ENCODE results near the gene FKBP3. TPM values are rescaled to one million over a fixed set of nuclear protein-coding genes. Genes with fewer than 3 reads are reported as not detected.

Gene FKBP3
- total and polyA plus RNA-seq, 2 of the 13 experiments (the other 11 are each of a cell fraction or from before 2014, with no cell fraction given): 57.0 to 87.6 TPM

DNA sequence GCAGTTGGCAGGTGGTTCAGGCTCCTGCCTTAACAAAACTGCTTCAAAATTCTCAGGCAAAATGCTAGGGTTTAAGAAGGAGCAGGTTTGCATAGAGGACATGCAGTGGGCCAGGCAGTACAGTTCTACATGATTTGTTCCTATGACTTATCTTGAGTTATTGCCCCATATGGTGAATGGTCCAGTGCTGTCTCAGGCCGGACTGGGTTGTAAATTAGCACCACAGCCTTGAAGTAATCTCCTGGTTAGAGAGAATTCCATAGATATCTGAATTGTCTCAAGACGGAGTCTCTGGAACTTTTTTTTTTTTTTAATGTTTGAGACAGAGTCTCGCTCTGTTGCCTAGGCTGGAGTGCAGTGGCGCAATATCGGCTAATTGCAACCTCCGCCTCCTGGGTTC lies 62.2 kb downstream of the FKBP3 start:
- no peak for TF ChIP-seq SAP130 (CRISPR knock-in tag; IDR thresholded peaks at IDR 0.05; ENCODE audit: low read depth)
- TF ChIP-seq, protein P1, sequence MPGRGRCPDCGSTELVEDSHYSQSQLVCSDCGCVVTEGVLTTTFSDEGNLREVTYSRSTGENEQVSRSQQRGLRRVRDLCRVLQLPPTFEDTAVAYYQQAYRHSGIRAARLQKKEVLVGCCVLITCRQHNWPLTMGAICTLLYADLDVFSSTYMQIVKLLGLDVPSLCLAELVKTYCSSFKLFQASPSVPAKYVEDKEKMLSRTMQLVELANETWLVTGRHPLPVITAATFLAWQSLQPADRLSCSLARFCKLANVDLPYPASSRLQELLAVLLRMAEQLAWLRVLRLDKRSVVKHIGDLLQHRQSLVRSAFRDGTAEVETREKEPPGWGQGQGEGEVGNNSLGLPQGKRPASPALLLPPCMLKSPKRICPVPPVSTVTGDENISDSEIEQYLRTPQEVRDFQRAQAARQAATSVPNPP (CRISPR knock-in tag; IDR thresholded peaks at IDR 0.05): no peak
- TF ChIP-seq ZNF446 (CRISPR knock-in tag; IDR thresholded peaks at IDR 0.05): no peak
- TF ChIP-seq BRD4 (CRISPR knock-in tag; IDR thresholded peaks at IDR 0.05): no peak
- TF ChIP-seq, protein P2, sequence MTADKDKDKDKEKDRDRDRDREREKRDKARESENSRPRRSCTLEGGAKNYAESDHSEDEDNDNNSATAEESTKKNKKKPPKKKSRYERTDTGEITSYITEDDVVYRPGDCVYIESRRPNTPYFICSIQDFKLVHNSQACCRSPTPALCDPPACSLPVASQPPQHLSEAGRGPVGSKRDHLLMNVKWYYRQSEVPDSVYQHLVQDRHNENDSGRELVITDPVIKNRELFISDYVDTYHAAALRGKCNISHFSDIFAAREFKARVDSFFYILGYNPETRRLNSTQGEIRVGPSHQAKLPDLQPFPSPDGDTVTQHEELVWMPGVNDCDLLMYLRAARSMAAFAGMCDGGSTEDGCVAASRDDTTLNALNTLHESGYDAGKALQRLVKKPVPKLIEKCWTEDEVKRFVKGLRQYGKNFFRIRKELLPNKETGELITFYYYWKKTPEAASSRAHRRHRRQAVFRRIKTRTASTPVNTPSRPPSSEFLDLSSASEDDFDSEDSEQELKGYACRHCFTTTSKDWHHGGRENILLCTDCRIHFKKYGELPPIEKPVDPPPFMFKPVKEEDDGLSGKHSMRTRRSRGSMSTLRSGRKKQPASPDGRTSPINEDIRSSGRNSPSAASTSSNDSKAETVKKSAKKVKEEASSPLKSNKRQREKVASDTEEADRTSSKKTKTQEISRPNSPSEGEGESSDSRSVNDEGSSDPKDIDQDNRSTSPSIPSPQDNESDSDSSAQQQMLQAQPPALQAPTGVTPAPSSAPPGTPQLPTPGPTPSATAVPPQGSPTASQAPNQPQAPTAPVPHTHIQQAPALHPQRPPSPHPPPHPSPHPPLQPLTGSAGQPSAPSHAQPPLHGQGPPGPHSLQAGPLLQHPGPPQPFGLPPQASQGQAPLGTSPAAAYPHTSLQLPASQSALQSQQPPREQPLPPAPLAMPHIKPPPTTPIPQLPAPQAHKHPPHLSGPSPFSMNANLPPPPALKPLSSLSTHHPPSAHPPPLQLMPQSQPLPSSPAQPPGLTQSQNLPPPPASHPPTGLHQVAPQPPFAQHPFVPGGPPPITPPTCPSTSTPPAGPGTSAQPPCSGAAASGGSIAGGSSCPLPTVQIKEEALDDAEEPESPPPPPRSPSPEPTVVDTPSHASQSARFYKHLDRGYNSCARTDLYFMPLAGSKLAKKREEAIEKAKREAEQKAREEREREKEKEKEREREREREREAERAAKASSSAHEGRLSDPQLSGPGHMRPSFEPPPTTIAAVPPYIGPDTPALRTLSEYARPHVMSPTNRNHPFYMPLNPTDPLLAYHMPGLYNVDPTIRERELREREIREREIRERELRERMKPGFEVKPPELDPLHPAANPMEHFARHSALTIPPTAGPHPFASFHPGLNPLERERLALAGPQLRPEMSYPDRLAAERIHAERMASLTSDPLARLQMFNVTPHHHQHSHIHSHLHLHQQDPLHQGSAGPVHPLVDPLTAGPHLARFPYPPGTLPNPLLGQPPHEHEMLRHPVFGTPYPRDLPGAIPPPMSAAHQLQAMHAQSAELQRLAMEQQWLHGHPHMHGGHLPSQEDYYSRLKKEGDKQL (CRISPR knock-in tag; IDR thresholded peaks at IDR 0.05; ENCODE audit: low read depth): no peak
- TF ChIP-seq HDAC1 (CRISPR knock-in tag; IDR thresholded peaks at IDR 0.05): no peak
- no peak for TF ChIP-seq ZNF878 (CRISPR knock-in tag; IDR thresholded peaks at IDR 0.05)
- TF ChIP-seq, protein P3, sequence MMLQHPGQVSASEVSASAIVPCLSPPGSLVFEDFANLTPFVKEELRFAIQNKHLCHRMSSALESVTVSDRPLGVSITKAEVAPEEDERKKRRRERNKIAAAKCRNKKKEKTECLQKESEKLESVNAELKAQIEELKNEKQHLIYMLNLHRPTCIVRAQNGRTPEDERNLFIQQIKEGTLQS (CRISPR knock-in tag; IDR thresholded peaks at IDR 0.05): no peak
- no peak for TF ChIP-seq ZNF549 (CRISPR knock-in tag; IDR thresholded peaks at IDR 0.05)
- no peak for TF ChIP-seq HHEX (CRISPR knock-in tag; IDR thresholded peaks at IDR 0.05)
- TF ChIP-seq, protein P4, sequence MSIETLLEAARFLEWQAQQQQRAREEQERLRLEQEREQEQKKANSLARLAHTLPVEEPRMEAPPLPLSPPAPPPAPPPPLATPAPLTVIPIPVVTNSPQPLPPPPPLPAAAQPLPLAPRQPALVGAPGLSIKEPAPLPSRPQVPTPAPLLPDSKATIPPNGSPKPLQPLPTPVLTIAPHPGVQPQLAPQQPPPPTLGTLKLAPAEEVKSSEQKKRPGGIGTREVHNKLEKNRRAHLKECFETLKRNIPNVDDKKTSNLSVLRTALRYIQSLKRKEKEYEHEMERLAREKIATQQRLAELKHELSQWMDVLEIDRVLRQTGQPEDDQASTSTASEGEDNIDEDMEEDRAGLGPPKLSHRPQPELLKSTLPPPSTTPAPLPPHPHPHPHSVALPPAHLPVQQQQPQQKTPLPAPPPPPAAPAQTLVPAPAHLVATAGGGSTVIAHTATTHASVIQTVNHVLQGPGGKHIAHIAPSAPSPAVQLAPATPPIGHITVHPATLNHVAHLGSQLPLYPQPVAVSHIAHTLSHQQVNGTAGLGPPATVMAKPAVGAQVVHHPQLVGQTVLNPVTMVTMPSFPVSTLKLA (IDR thresholded peaks at IDR 0.05): no peak
- H4K20me1 ChIP-seq (ENCODE audit: insufficient read depth, low read length): no peaks in the 10 kb centered on the region
- no peak overlapping the region for H2AFZ ChIP-seq (ENCODE audit: low read length)
- H3K9ac ChIP-seq (ENCODE audit: insufficient read depth, low read depth, low read length): no peak overlapping the region
- no peak overlapping the region for H3K4me2 ChIP-seq (ENCODE audit: low read depth, low read length)
- no peaks in the 10 kb centered on the region for H3K9me3 ChIP-seq (ENCODE audit: low read length)
- 95% methylated on average over 6 of the region's 6 CpGs for WGBS (ENCODE audit: low lambda C conversion rate)
- H3K4me1 ChIP-seq (ENCODE audit: insufficient read depth, low read length): no peaks in the 10 kb centered on the region
- in situ Hi-C loops (cut with HindIII; ENCODE audit: extremely low pct_ligation_motif_present, low pct_unique_long_range_greater_than_20kb): no loop called here
- intact Hi-C loops (cut with micrococcal nuclease; ENCODE audit: unreplicated experiment): no loop called here
- no peaks in the 10 kb centered on the region for H3K27me3 ChIP-seq (ENCODE audit: control insufficient read depth in 1 of 2, insufficient read depth in 2 of 2, low read length in 2 of 2)
- no TSS peak for BruUV-seq (replicated peaks)
- H3K36me3 ChIP-seq (replicated peaks in 1 of 2; ENCODE audit: control insufficient read depth in 1 of 2, insufficient read depth in 2 of 2, low read length in 2 of 2): 0 out of 5 replicates have a peak, but pooled peaks cover 0 to 1% of the 10 kb centered on the region in 2 experiments
- no peak for FAIRE-seq
- ChIA-PET CTCF (ENCODE audit: low intra/inter-chr PET ratio, low total read pairs) (no interaction called here), POLR2A (no interaction called here)
- DNase-seq (ENCODE audit: low spot score): no peak
- no peak for ATAC-seq
- no peak overlapping the region for H3K4me3 ChIP-seq (replicated peaks in 1 of 3; ENCODE audit: insufficient read depth in 1 of 3, low read depth in 2 of 3, low read length in 3 of 3)
- no peak overlapping the region for H3K27ac ChIP-seq (ENCODE audit: extremely low read length, insufficient read depth, low read length)
- H3K79me2 ChIP-seq (ENCODE audit: insufficient read depth, low read length): no peaks in the 10 kb centered on the region
